Heart right ventricle (tissue), 16 donors: ENCODE measurements around the gene NOVA2. TPM values are rescaled to one million over a fixed set of nuclear protein-coding genes. Genes with fewer than 3 reads are reported as not detected.

Experiments used
- ATAC-seq, 8 donors: fragments of 200-7000 bp; cut with Tn5 transposase; one replicate each; pipeline ENCODE4 v1.9.1; 2020; ENCODE audit warnings: mild to moderate bottlenecking in 8 of 8, moderate library complexity in 8 of 8, moderate number of reproducible peaks in 1 of 8
- DNase-seq, 2 donors: peaks; one replicate each; pipeline ENCODE4 v3.0.0-alpha.2; 2020
- H3K27ac ChIP-seq, 10 donors: fragments of 200-600 bp; sonication (generic) in 2 of 10; one replicate each; pipeline versions ENCODE4 v1.5.0 to v1.8.0; 2020 to 2022; ENCODE audit warnings: mild to moderate bottlenecking in 3 of 10
- H3K27me3 ChIP-seq, 7 donors: fragments of 200-600 bp; one replicate each; pipeline ENCODE4 v1.8.0; 2021 to 2022; ENCODE audit warnings: mild to moderate bottlenecking in 2 of 7
- H3K36me3 ChIP-seq, 9 donors: fragments of 200-600 bp; sonication (generic) in 1 of 9; one replicate each; pipeline versions ENCODE4 v1.5.0 to v1.8.0; 2020 to 2022; ENCODE audit warnings: mild to moderate bottlenecking in 2 of 9
- H3K4me1 ChIP-seq, 9 donors: fragments of 200-600 bp; sonication (generic) in 1 of 9; one replicate each; pipeline versions ENCODE4 v1.5.0 to v1.8.0; 2020 to 2022; ENCODE audit warnings: mild to moderate bottlenecking in 4 of 9
- H3K4me3 ChIP-seq, 10 donors: fragments of 200-600 bp; sonication (generic) in 2 of 10; one replicate each; pipeline versions ENCODE4 v1.5.0 to v1.8.0; 2020 to 2022; ENCODE audit warnings: mild to moderate bottlenecking in 7 of 10, moderate library complexity in 2 of 10
- H3K9me3 ChIP-seq, 11 donors: fragments of 200-600 bp in 10 of 11; sonication (generic) in 2 of 11; one replicate each; pipeline versions ENCODE4 v1.5.0 to v1.8.0; 2013 to 2022; ENCODE audit warnings: mild to moderate bottlenecking in 2 of 11, control low read depth in 1 of 11, moderate library complexity in 1 of 11
- CTCF ChIP-seq, 9 donors: fragments of 200-600 bp; sonication (generic) in 2 of 9; IDR thresholded peaks; one replicate each; pipeline versions ENCODE4 v1.5.0 to v1.8.0; 2021 to 2022; ENCODE audit warnings: antibody characterized with exemption in 9 of 9, mild to moderate bottlenecking in 5 of 9, moderate library complexity in 1 of 9
- WGBS, 2 donors: extraction: QIAGEN DNeasy Blood & Tissue Kit; methylation state at CpG; one replicate each; pipeline ENCODE4 v1.1.7; 2013; ENCODE audit warnings: inconsistent platforms in 1 of 2; 5-methylcytosine and 5-hydroxymethylcytosine counted together
- intact Hi-C, 10 donors: fragments of 100-400 bp; cut with DNase I; formaldehyde crosslinking; loops; one replicate each; pipeline versions ENCODE4 v1.11.1 to v1.14.2; 2022
- polyA plus RNA-seq, 2 donors: library from polyadenylated mRNA; stranded (reverse); fragments of 200-250 nt; gene quantifications; one replicate each; pipeline ENCODE4 v1.2.3, GENCODE V29; 2013
- total RNA-seq, 10 donors: library from RNA; stranded (reverse); fragmentation: NEBNext Ultra II Directional in 3 of 10; extraction: Animal tissue kit (Norgen Biotek cat#: 25700) in 3 of 10; gene quantifications; one replicate each; pipeline versions ENCODE4 v1.2.1 to v1.2.4, GENCODE V29; 2021 to 2023
- donor health status: Arrhythmogenic right ventricular cardiomyopathy.
- donor health status: ischemic (EF 13 %, LVEDD 7.1; RV severe dilation, severe dysfunction).
- donor health status: healthy with polysubstance abuse.
- donor health status: DM: no; HTN: yes; CAD: no.
- donor health status: DM: no; HTN: no; CAD: no.
- donor health status: ischemic (EF 25% LVEDD 6.9; RV normal size, moderate dysfunction).
- donor health status: ischemic (EF 25% LVEDD 5.7; RV mildly dilated, moderate dysfunction).
- donor health status: healthy.
- donor health status: DM: yes; HTN: yes; CAD: no.
- donor health status: Ischemic cardiomyopathy.
- donor health status: ischemic (EF 35%, LVEDD 5.7; RV mildly dilated, moderate dysfunction).
- donor health status: nonischemic (EF 11% LVEDD 7.7; RV severe dilation, severe dysfunction).
- donor health status: DM: yes; HTN: yes; CAD: no.
- donor health status: PGD.
- donor health status: ischemic (EF 29% LVEDD 5.4; RV normal size, mild dysfunction).
- donor health status: nonischemic (EF 23%, LVEDD 6.1; RV moderate dilation, normal function).

Gene NOVA2
- total and polyA plus RNA-seq, 12 donors, result 1.6 to 8.2 (median 5.9) TPM

- intact Hi-C loops, result loop anchor here in 1 of 10 donors (2.0 kb wide), 1 partner anchor 53 kb away; no protein-coding TSS in a partner anchor
- no peaks in the 10 kb centered on the region for H3K9me3 ChIP-seq
- peaks cover 0 to 9% (median 1%) of the 10 kb centered on the region in 9 donors for H3K4me1 ChIP-seq
- no peak for TF ChIP-seq CTCF (IDR thresholded peaks at IDR 0.05)
- DNase-seq, result no peak
- peaks cover 0 to 58% (median 46%) of the 10 kb centered on the region in 7 donors for H3K27me3 ChIP-seq
- 40 to 43% methylated on average over 14 of the region's 14 CpGs for whole genome bisulfite sequencing, 2 donors
- H3K4me3 ChIP-seq, result no peak overlapping the region
- H3K27ac ChIP-seq, result no peak overlapping the region
- no peak for ATAC-seq
- H3K36me3 ChIP-seq, result no peaks in the 10 kb centered on the region
Measured at GRCh38 chr19:45976178-45976577, 2.5 kb upstream of the NOVA2 start.

GRCh38 chr19:45975306-45976070 lies 1.8 kb upstream of the NOVA2 start:
- intact Hi-C loops, result loop anchor here in 1 of 10 donors (2.0 kb wide), 1 partner anchor 53 kb away; no protein-coding TSS in a partner anchor
- Histone ChIP-seq H3K4me1 (peaks cover 0 to 14% (median 6%) of the 10 kb centered on the region in 9 donors), H3K27me3 (peaks cover 0 to 64% (median 53%) of the 10 kb centered on the region in 7 donors), H3K27ac (no peak overlapping the region), H3K9me3 (no peaks in the 10 kb centered on the region), H3K4me3 (no peak overlapping the region), H3K36me3 (no peaks in the 10 kb centered on the region)
- no peak for TF ChIP-seq CTCF (IDR thresholded peaks at IDR 0.05)
- 74 to 75% methylated on average over 11 of the region's 11 CpGs for WGBS, 2 donors
- DNase-seq (no peak), ATAC-seq (no peak)

- peaks cover 0 to 75% (median 59%) of the 10 kb centered on the region in 7 donors for H3K27me3 ChIP-seq
Measured at GRCh38 chr19:45972947-45973540, 621 bp downstream of the NOVA2 start.

More at GRCh38 chr19:45972947-45973540, 621 bp downstream of the NOVA2 start:
- intact Hi-C loops, result loop anchor here in 1 of 10 donors (1.0 kb wide), 1 partner anchor 17 kb away; no protein-coding TSS in a partner anchor
- Histone ChIP-seq H3K36me3 (peaks cover 0 to 2% (median 0%) of the 10 kb centered on the region in 9 donors), H3K9me3 (no peaks in the 10 kb centered on the region), H3K4me1 (peaks cover 0 to 25% (median 12%) of the 10 kb centered on the region in 9 donors), H3K27ac (peak overlapping the region; percentile 58 to 93 (median 81)), H3K4me3 (peak overlapping the region; percentile 25 to 63 (median 52))
- no peak for TF ChIP-seq CTCF (IDR thresholded peaks at IDR 0.05)
- WGBS, 2 donors, result 1 to 2% methylated on average over 32 to 51 of the region's 54 CpGs
- DNase-seq (no peak), ATAC-seq (no peak)
